ENCODE measurements around the gene IL36B. TPM values are rescaled to one million over a fixed set of nuclear protein-coding genes. Genes with fewer than 3 reads are reported as not detected.

IL36B gene
- total RNA-seq, 4 donors from 2014 or later, result 2.3 to 11.9 (median 7.6) TPM

DNA sequence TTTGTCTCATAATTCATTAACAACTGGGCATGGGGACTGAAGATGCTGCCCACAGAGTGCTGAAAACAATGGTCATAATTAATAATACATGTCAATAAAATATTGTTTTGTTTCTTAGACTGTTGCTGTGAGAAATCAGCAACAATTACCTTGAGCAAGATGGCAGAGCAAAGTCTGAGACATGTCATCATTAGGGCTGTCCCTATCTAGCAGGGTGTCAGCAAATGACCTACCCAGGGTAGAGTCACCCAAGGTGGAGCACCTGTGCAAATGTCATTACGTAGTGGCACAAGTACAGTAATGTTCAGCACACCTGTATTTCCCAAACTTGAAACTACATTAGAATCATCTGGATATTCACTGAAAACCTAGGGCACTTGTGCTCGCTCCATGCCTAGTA is 58.0 kb downstream of the IL36B start:
- WGBS, 2 donors, result 84 to 85% methylated on average over 2 of the region's 2 CpGs
- no peak for DNase-seq (ENCODE audit: low spot score in 2 of 2)
- no peak overlapping the region for H3K4me3 ChIP-seq (ENCODE audit: low read depth, poor library complexity, severe bottlenecking)
- intact Hi-C loops (cut with DNase I; ENCODE audit: low total_unique reads), result no loop called here
- TF ChIP-seq, protein P1, sequence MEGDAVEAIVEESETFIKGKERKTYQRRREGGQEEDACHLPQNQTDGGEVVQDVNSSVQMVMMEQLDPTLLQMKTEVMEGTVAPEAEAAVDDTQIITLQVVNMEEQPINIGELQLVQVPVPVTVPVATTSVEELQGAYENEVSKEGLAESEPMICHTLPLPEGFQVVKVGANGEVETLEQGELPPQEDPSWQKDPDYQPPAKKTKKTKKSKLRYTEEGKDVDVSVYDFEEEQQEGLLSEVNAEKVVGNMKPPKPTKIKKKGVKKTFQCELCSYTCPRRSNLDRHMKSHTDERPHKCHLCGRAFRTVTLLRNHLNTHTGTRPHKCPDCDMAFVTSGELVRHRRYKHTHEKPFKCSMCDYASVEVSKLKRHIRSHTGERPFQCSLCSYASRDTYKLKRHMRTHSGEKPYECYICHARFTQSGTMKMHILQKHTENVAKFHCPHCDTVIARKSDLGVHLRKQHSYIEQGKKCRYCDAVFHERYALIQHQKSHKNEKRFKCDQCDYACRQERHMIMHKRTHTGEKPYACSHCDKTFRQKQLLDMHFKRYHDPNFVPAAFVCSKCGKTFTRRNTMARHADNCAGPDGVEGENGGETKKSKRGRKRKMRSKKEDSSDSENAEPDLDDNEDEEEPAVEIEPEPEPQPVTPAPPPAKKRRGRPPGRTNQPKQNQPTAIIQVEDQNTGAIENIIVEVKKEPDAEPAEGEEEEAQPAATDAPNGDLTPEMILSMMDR (IDR thresholded peaks at IDR 0.05), result no peak
- no peak for TF ChIP-seq POLR2A (IDR thresholded peaks at IDR 0.05)

DNA sequence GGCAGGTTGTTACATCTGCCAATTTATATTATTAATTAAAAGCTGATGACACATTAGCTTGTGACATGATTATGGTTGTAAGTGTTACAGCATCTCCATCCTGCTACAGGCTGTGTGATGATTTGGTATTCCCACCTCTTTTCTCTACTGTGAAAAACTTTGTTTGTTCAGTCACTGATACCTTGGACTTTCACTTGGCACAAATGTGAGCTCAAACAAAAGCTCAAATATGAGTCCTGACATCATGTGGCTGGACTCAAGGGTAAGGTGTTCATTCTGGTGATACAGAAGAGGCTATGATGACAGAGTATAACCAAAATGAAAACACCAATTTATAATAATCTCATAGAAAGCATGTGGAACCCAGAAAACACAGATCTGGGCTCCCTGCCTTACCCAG is 58.8 kb downstream of the IL36B start:
- intact Hi-C loops (cut with DNase I; ENCODE audit: low total_unique reads), result no loop called here
- no peak for DNase-seq (ENCODE audit: low spot score in 2 of 2)
- no peak overlapping the region for H3K4me3 ChIP-seq (ENCODE audit: low read depth, poor library complexity, severe bottlenecking)
- TF ChIP-seq, protein P1 (IDR thresholded peaks at IDR 0.05), result no peak
- TF ChIP-seq POLR2A (IDR thresholded peaks at IDR 0.05), result no peak

DNA sequence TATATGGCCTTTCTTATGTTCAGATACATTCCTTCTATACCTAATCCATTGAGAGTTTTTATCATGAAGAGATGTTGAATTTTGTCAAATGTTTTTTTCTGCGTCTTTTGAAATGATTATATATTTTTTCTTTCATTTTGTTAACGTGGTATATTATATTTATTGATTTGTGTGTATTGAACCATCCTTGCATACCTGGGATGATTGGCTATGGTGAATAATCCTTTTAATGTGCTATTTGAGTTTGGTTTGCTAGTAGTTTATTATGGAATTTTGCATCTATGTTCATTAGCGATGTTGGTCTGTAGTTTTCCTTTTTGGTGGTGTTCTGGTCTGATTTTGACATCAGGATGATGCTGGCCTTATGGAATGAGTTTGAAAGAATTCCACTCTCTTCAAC is 63.1 kb downstream of the IL36B start:
- DNase-seq (ENCODE audit: low spot score in 2 of 2), result no peak
- H3K4me3 ChIP-seq (ENCODE audit: low read depth, poor library complexity, severe bottlenecking), result no peak overlapping the region
- WGBS, 2 donors, result 70 to 72% methylated on average over 3 of the region's 3 CpGs
- intact Hi-C loops (cut with DNase I; ENCODE audit: low total_unique reads), result no loop called here
- TF ChIP-seq, protein P1 (IDR thresholded peaks at IDR 0.05), result no peak
- TF ChIP-seq POLR2A (IDR thresholded peaks at IDR 0.05), result no peak

DNA sequence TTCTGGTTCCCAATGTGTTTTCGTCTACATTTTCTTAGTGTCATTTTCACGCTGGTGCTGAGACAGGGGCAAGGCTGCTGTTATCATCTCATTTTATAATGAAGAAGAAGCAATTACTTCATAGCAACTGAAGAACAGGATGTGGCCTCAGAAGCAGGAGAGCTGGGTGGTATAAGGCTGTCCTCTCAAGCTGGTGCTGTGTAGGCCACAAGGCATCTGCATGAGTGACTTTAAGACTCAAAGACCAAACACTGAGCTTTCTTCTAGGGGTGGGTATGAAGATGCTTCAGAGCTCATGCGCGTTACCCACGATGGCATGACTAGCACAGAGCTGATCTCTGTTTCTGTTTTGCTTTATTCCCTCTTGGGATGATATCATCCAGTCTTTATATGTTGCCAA is 67.6 kb downstream of the IL36B start:
- intact Hi-C loops (cut with DNase I; ENCODE audit: low total_unique reads), result no loop called here
- H3K4me3 ChIP-seq (ENCODE audit: low read depth, poor library complexity, severe bottlenecking), result no peak overlapping the region
- WGBS, 2 donors, result 87 to 89% methylated on average over 5 of the region's 5 CpGs
- no peak for DNase-seq (ENCODE audit: low spot score in 2 of 2)
- TF ChIP-seq, protein P1 (IDR thresholded peaks at IDR 0.05), result no peak
- TF ChIP-seq POLR2A (IDR thresholded peaks at IDR 0.05), result no peak

DNA sequence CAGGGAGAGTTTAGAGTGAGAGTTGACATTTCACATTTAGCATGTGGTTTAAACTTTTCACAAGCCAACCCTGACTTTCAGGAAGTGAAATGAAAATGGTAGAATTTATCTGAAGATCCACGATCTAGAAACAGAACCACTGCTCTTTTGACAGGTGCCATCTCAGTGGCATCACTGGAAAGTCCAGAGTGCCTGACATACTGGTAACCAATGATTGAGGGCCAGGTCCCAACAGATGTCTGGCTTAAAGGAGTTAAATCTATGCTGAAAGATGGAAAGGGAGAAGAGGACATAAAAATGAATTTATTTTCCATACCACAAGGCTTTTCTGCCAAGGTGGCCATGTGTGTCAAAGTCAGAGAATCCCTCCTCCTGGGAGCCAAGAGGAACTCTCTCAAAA is 72.1 kb downstream of the IL36B start:
- no peak for DNase-seq (ENCODE audit: low spot score in 2 of 2)
- H3K4me3 ChIP-seq (ENCODE audit: low read depth, poor library complexity, severe bottlenecking), result no peak overlapping the region
- no peak for TF ChIP-seq POLR2A (IDR thresholded peaks at IDR 0.05)
- TF ChIP-seq, protein P1 (IDR thresholded peaks at IDR 0.05), result no peak
- intact Hi-C loops (cut with DNase I; ENCODE audit: low total_unique reads), result no loop called here
- WGBS, 2 donors, result 62 to 69% methylated on average over 1 of the region's 1 CpG

DNA sequence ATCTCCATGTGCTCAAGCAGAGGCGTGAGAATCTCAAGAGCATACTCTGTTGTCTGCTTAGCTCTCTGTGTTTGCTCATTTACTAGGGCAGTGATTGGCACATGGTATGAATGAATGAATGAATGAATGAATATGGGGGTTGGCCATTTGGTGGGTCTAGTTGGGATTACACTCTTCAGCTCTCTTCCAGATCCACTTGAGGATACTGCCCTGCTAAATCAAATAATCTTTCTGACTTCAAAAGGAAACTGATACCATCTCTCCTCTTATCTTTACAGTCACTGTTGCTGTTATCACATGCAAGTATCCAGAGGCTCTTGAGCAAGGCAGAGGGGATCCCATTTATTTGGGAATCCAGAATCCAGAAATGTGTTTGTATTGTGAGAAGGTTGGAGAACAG is 72.9 kb downstream of the IL36B start:
- no peak for DNase-seq (ENCODE audit: low spot score in 2 of 2)
- WGBS, 2 donors, result 87 to 93% methylated on average over 1 of the region's 1 CpG
- no peak overlapping the region for H3K4me3 ChIP-seq (ENCODE audit: low read depth, poor library complexity, severe bottlenecking)
- intact Hi-C loops (cut with DNase I; ENCODE audit: low total_unique reads), result no loop called here
- TF ChIP-seq POLR2A (IDR thresholded peaks at IDR 0.05), result no peak
- TF ChIP-seq, protein P1 (IDR thresholded peaks at IDR 0.05), result no peak
